Activated CD8-positive, alpha-beta memory T cell treated with anti-CD3 and anti-CD28 coated beads for 4 hours (primary cell): ENCODE results near the gene CTNND2.

Experiments used
- DNase-seq, 2 donors: peaks; one replicate each; pipeline ENCODE4 v3.0.0-alpha.2; 2020; ENCODE audit warnings: low read depth in 2 of 2

Gene CTNND2

DNA sequence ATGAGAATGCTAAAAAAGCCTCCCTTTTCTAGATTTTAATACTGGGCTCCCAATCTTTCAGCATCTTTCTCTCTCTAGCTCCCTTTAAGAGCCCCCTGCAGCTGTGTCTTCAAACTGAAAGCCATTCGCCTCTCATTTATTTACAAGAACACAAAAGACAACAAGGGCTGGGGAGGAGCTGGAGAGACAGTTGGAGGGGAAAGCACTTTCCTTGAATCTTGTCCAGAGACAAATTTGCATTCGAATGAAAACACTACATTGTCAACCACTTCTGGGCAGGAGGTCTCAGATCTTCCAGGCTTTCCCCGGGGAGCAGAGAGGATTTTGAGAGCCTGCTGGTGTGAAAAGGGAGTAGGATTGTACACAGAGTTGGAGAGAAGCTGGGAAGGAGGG, 518.3 kb downstream of the CTNND2 start:
- no peak for DNase-seq

DNA sequence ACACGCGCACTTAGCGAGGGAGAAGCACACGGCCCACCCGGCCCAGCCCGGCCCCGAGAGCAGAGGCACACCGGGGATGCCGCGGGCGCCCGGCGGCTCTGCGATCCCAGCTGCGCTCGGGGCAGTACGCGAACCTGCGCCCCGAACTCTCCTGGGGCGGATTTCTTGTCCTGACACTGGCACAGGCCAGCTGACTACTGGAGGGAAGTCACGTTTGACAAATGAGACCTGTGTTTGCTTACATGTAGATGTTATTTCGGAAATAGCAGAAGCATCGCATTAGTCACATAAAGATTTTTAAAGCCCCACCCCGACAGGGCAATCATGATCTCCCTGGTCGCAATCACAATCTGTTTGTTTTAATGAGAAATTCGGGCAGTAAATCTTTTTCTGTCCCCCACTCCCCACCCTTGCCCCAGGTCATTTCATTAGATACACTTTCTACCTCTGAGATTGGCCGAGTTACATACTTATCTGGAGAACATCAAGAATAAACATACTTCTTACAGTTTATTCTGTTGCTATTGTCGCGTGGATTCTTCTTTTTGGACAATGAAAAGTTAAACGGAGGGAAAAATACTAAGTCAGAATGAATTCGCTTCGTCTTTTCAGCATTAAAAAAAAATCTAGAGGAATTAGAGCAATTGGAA, 518.9 kb downstream of the CTNND2 start:
- no peak for DNase-seq

GRCh38 chr5:11384441-11385250, 519.6 kb downstream of the CTNND2 start:
- DNase-seq, result no peak

DNA sequence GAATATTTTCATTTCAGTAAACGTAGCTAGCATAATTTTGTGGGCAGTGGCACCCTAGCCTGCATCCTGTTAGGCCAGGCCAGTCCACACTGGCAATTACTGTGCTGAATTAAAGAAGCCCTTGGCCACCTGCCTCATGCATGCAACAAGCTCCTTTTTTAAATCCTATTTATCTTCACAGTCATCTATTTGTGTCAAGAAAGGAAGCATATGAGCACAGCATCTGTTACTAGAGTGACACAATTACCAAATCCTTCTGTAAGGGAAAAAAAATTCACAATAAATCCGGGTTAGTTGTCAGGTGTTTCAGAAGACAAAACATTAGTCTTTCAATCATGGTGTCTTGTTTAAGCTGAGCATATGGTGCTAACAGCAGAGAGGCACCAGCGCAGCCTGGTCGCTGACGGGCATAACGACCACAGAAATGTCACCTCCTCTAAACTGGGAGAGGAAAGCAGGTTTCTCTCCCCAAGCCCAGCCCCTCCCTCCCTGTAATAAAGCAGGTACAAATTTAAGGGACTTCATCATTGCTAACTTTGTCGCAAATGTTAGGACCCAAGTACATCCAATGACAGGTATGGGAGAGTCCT, 520.6 kb downstream of the CTNND2 start:
- no peak for DNase-seq

DNA sequence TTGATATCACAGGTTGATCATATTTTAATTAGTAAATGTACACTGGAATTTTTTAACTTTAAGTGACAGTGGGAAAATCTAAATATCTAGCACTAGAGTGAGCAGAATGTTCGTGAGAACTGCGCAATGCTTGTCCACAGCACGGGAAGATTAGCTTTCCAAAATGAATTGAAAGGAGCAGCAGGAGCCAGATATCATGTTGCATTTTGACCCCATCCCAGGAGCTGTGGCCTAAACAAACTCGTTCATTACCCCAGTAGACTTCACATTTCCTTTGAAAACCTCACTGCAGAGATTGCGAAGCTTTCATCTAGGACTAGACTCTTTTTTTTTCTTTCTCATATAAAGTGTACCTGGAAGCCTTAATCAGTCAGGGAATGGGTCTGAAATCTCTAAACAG, 525.8 kb downstream of the CTNND2 start:
- no peak for DNase-seq

DNA sequence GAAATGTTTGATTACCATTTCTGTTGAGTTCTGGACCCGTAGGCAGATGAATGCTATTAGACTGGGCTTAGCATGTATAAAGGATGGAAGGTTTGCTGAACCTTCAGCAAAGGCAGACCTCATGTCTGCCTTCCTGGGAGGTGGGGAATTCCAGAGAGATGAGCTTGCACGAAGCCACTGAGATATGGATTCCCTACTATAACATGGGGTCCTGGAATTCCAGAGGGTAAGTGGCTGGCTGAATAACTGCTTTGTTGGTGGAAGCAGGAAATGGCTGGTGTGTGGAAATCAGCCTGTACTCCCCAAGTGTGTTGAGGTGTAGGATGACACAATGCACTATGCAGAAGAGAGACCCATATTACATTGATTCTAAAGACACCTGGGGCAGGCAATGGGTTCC, 526.4 kb downstream of the CTNND2 start:
- DNase-seq, result no peak

- no peak for DNase-seq
Measured at GRCh38 chr5:11372191-11372590, 532.1 kb downstream of the CTNND2 start.

- DNase-seq, result no peak
Measured at GRCh38 chr5:11371021-11371420, 533.2 kb downstream of the CTNND2 start.

DNA sequence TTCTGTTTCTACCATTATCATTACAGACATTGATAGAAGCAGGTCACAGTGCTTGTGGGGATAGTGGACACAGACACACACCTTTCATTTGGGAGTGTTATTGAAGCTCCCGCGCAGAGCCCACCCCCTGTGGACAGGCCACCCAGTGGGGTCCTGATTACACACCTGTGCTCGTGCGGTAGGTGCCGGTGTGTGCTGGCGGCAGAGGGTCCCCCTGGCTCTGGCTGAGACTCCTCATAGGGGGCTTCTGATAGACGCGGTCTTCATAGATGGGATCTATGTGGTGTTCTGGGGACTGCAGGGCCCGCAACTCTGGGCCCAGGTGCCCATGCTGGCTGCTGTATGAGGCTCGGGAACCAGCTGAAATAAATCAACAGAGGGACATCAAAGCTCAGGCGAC, 539.7 kb downstream of the CTNND2 start:
- DNase-seq, result no peak

DNA sequence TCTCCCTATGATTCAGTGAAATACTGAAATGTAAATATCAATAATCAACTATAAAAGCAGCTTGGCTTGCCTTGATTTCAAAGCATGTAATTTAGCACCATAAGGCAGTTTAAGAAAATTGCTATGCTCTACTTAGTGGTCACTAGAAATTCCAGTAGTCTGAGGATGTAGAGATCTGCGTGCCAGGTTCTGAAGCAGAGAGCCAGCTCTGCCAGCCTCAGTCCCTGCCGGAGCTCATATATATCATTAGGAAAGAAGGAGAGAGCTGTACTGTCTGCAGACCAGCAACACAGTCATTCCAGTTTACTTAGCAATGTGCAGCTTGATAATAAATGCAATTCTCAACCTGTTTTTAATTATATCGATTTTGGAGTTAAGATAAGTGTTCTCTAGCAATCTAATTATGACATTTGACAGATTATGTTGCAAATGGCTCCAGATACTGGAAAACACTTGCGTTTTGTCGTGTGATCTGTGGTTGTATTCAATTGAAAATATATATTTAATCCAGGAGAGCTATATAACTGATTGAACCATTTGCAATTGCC, 540.5 kb downstream of the CTNND2 start:
- DNase-seq, result no peak

- no peak for DNase-seq
Measured at GRCh38 chr5:11361768-11362167, 542.5 kb downstream of the CTNND2 start.

DNA sequence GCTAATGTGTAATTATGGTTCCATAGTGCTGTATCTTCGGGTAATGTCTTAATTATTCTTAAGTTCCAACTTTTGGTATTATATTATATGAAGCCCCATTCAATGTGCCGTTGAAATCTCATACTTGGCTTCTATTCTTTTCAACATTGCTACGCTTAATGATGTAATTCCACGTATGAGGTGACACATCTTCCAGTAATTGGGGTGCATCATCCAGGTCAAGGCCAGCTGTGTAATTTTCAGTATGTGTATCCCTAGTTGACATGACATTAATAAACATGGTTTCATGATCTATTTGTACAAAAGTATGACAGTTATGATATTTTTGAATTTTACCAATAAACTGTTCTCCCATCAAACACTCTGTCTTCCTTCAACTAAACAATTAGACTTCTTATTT, 546.3 kb downstream of the CTNND2 start:
- no peak for DNase-seq

DNA sequence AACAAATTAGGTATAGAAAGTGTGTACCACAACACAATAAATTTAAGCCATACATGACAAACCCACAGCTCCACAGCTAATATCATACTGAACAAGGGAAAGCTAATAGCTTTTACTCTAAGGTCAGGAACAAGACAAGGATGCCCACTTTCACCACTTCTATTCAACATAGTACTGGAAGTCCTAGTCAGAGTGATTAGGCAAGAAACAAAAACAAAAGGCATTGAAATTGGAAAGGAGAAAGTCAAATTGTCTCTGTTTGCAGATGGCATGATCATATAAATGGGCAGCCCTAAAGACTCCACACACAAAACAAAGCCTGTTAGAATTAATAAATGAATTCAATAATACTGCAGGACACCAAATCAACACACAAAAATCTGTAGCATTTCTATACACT, 548.8 kb downstream of the CTNND2 start:
- DNase-seq, result no peak

DNA sequence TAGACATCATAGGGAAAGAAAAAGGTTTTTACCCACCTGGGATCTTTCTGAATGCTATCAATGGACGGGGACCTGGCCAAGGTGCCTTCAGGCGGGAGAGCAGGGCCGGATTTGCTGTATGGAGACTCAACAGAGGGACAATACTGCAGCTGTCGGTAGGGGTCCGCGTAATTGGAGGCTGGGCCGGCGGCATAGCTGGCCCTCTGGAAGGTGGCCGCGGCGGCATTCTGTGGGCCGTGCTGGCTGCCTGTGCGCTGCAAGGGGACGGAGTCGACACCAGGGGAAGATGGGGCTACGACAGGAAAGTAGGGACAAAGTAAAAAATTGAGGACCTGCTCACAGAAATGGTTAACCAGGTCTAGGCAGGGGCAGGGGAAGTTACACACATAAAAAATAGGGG, 557.9 kb downstream of the CTNND2 start:
- no peak for DNase-seq

DNA sequence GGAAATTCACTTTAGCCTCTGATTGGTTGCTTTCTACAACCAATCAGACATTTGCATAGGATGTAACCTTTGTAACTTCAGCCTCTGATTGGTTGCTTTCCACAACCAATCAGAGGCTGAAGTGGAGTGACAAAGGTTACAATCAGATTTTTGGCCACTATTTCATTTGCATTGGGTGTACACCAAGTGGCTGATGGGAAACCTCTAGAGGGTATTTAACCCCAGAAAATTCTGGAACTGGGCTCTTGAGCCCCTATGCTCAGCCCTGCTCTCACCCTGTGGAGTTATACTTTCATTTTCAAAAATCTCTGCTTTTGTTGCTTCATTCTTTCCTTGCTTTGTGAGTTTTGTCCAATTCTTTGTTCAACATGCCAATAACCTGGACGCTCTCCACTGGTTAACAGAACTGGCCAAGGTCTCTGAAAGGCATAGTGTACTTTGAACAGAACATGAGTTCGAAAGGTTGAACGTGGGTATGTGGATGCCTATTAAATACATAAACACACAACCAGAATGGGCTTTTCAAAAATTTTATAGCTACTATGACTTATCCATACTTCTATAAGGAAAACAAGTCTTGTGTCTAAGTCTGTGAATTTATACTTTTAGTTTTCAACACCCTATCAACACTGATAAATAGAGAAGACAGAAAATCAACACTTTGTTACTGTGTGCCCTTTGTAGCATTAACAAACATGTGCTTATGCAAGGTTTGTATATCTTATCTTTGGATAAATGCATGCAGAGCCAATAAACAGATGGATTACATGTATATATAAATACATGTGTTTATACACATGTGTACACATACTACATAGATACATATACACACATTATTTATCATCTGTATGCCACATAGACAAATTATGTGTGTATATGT, 568.1 kb downstream of the CTNND2 start:
- no peak for DNase-seq

DNA sequence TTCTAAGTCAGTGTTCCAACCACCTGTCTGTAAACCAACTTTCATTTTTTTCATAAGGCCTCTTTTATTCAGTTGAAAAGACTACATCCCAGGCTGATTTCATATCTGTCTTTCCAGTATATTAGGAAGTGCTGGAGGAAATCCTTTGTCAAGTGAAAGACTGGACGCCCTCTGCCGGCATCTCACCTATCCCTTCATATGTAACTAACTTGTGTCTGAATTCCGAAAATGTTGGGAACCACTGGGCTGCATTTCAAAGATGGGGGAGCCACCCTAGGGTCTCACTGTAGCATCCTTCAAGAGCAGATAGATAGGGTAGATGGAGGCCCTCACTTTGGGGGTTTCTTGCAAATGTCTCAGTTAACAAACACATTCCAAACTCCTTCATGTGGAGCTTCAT, 569.8 kb downstream of the CTNND2 start:
- no peak for DNase-seq

DNA sequence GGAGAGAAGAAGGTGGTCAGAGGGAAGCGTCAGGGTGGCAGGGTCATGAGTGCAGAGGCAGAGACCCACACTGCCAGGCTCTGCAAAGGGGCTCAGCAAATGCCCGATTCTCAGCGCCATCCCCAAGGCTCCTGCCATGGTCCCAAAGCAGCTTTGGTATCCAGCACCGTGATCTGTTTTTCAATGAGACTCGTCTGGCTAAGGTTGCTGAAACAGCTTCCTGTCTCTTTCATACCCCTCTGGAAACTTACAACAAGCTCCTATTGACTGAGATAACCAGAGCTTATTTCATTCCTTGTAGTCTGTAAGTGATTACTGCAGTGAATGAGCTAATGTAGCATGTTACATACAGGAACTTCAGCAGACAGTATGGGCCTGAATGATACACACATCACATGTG, 574.6 kb downstream of the CTNND2 start:
- no peak for DNase-seq

GRCh38 chr5:11324521-11325289, 579.5 kb downstream of the CTNND2 start:
- no peak for DNase-seq

GRCh38 chr5:11323761-11324160, 580.5 kb downstream of the CTNND2 start:
- DNase-seq, result no peak

GRCh38 chr5:11322133-11322532, 582.1 kb downstream of the CTNND2 start:
- no peak for DNase-seq
